ENCODE data around the gene USP19.

GRCh38 chr3:49133226-49133951 is 12.8 kb upstream of the USP19 start:
- TF ChIP-seq CTCF (IDR thresholded peaks at IDR 0.05) (no peak), POLR2A (IDR thresholded peaks at IDR 0.05) (peak; percentile 37 to 59)

Data from adrenal gland (tissue), 5 donors.